Measurements from ENCODE around the gene TRMT44.

- TF ChIP-seq CTCF (IDR thresholded peaks at IDR 0.05) (no peak), ZFX (IDR thresholded peaks at IDR 0.05; ENCODE audit: borderline replicate concordance) (no peak)
Observed at GRCh38 chr4:8427262-8427661, 13.3 kb upstream of the TRMT44 start.
